ENCODE data around the gene KCNK3. TPM values are rescaled to one million over a fixed set of nuclear protein-coding genes. Genes with fewer than 3 reads are reported as not detected.

Gene KCNK3
- total and polyA plus RNA-seq, 2 donors (not counting 3 experiments of a cell fraction or from before 2014, with no cell fraction given), result not detected

DNA sequence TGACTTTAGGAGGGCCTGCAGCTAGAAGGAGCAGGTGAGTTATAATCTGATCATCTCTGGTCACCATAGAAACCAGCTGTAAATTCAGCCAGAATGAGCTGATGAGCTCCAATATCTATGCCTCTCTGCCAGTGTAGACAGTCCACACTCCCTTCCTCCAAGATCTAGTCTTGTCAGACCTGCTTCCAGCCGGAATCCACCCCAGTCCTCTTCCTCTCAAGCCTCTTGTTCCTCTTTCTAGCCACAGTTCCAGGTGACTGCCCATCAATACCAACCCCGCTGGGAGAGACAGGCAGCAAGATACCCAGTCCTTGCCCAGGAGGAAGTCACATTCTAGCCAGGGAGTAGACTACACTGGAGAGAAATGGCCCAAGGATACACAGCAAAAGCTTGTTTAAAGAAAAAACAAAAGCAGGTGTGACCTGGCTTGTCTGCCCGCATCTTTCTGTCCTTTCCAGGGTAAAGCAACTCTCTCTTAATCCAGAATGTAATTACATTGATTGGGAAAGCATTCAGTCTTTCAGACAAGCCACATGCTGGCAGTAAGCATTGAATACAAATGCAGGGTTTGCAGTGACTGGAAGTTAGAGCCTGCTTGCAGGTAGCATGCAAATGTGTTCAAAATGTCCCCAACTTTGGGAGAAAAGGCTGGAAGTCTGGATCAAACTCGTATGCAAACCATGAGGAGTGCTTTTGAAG, 62.6 kb downstream of the KCNK3 start:
- FAIRE-seq (no peak), DNase-seq (ENCODE audit: low read depth, low spot score) (no peak)
- dilution Hi-C loops (cut with MboI; ENCODE audit: extremely low pct_ligation_motif_present, low sequenced_read_pairs), result no loop called here
- H3K27ac ChIP-seq (ENCODE audit: insufficient read depth, low read depth, low read length), result no peak overlapping the region
- POLR2A ChIA-PET, result no interaction called here
- H4K20me1 ChIP-seq (replicated peaks; ENCODE audit: control insufficient read depth, extremely low read depth, insufficient read depth, low read length), result no peaks in the 10 kb centered on the region
- CTCF ChIA-PET, result interaction anchor here (1.0 to 1.4 kb wide), 2 partner anchors 24 to 149 kb away, joined by 3 to 4 read pairs; no protein-coding TSS in a partner anchor
- H2AFZ ChIP-seq (ENCODE audit: low read depth, low read length), result no peak overlapping the region
- no TSS peak for BruUV-seq (replicated peaks)
- H3K4me3 ChIP-seq (replicated peaks in 1 of 3; ENCODE audit: insufficient read depth in 1 of 3, low read depth in 1 of 3, low read length in 3 of 3), result no peak overlapping the region
- H3K9me3 ChIP-seq (replicated peaks; ENCODE audit: control insufficient read depth, insufficient read depth, low read length), result no peaks in the 10 kb centered on the region
- H3K4me2 ChIP-seq (ENCODE audit: insufficient read depth, low read length), result no peak overlapping the region
- H3K9ac ChIP-seq (replicated peaks; ENCODE audit: extremely low read depth, insufficient read depth, low read length), result no peak overlapping the region
- no peak for TF ChIP-seq EZH2 (IDR thresholded peaks at IDR 0.05; ENCODE audit: borderline replicate concordance, low read depth, low read length, severe bottlenecking)
- H3K36me3 ChIP-seq (ENCODE audit: control insufficient read depth in 2 of 2, extremely low read depth in 1 of 2, insufficient read depth in 2 of 2, low read length in 2 of 2), result no peaks in the 10 kb centered on the region
- intact Hi-C loops (cut with micrococcal nuclease), result loop anchor here (5.0 kb wide), 1 partner anchor 258 kb away; no protein-coding TSS in a partner anchor
- H3K27me3 ChIP-seq (ENCODE audit: control insufficient read depth in 2 of 2, insufficient read depth in 2 of 2, low read length in 2 of 2), result no peaks in the 10 kb centered on the region
- no peaks in the 10 kb centered on the region for H3K79me2 ChIP-seq (ENCODE audit: control insufficient read depth, insufficient read depth, low read length)
- H3K9me1 ChIP-seq (replicated peaks; ENCODE audit: control insufficient read depth, extremely low read depth, insufficient read depth, low read length), result no peaks in the 10 kb centered on the region
- peaks cover 23% of the 10 kb centered on the region for H3K4me1 ChIP-seq (ENCODE audit: control insufficient read depth, extremely low read depth, insufficient read depth, low read length)

DNA sequence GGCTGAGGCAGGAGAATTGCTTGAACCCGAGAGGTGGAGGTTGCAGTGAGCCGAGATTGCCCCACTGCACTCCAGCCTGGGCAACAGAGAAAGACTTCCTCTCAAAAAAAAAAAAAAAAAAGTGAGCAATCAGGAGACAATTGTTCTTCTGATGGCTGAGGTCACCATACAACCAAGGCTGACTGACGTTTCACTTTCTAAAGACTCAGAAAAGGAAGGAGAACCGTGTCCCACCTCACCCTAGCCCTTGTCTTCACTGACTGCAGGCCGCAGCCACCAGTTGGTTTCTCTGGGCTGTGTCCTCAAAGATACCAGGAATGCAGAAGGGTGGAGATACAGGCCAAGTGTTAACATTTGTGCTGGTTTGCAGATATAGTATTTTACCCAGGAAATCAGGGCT, 63.8 kb downstream of the KCNK3 start:
- POLR2A ChIA-PET, result no interaction called here
- peaks cover 23% of the 10 kb centered on the region for H3K4me1 ChIP-seq (ENCODE audit: control insufficient read depth, extremely low read depth, insufficient read depth, low read length)
- peak; percentile 69 for FAIRE-seq
- no peaks in the 10 kb centered on the region for H4K20me1 ChIP-seq (replicated peaks; ENCODE audit: control insufficient read depth, extremely low read depth, insufficient read depth, low read length)
- H3K36me3 ChIP-seq (ENCODE audit: control insufficient read depth in 2 of 2, extremely low read depth in 1 of 2, insufficient read depth in 2 of 2, low read length in 2 of 2), result no peaks in the 10 kb centered on the region
- H3K9me3 ChIP-seq (replicated peaks; ENCODE audit: control insufficient read depth, insufficient read depth, low read length), result no peaks in the 10 kb centered on the region
- peak overlapping the region; percentile 10 for H2AFZ ChIP-seq (ENCODE audit: low read depth, low read length)
- no peak overlapping the region for H3K9ac ChIP-seq (replicated peaks; ENCODE audit: extremely low read depth, insufficient read depth, low read length)
- TF ChIP-seq POLR2AphosphoS5 (IDR thresholded peaks at IDR 0.05; ENCODE audit: insufficient read depth, low read depth, low read length), result no peak
- no peak for TF ChIP-seq JUN (IDR thresholded peaks at IDR 0.05; ENCODE audit: borderline replicate concordance, insufficient read depth, insufficient read length, low read depth)
- TF ChIP-seq, protein P1, sequence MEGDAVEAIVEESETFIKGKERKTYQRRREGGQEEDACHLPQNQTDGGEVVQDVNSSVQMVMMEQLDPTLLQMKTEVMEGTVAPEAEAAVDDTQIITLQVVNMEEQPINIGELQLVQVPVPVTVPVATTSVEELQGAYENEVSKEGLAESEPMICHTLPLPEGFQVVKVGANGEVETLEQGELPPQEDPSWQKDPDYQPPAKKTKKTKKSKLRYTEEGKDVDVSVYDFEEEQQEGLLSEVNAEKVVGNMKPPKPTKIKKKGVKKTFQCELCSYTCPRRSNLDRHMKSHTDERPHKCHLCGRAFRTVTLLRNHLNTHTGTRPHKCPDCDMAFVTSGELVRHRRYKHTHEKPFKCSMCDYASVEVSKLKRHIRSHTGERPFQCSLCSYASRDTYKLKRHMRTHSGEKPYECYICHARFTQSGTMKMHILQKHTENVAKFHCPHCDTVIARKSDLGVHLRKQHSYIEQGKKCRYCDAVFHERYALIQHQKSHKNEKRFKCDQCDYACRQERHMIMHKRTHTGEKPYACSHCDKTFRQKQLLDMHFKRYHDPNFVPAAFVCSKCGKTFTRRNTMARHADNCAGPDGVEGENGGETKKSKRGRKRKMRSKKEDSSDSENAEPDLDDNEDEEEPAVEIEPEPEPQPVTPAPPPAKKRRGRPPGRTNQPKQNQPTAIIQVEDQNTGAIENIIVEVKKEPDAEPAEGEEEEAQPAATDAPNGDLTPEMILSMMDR (IDR thresholded peaks at IDR 0.05; ENCODE audit: extremely low read depth in 1 of 2, insufficient read depth in 1 of 2, low read depth in 1 of 2, low read length in 2 of 2), result no peak
- TF ChIP-seq, protein P2, sequence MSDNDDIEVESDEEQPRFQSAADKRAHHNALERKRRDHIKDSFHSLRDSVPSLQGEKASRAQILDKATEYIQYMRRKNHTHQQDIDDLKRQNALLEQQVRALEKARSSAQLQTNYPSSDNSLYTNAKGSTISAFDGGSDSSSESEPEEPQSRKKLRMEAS (IDR thresholded peaks at IDR 0.05; ENCODE audit: insufficient read depth, insufficient read length), result no peak
- TF ChIP-seq GATA2 (IDR thresholded peaks at IDR 0.05; ENCODE audit: insufficient read depth, insufficient read length, low read depth, low read length), result no peak
- no peak for TF ChIP-seq POLR2A (IDR thresholded peaks at IDR 0.05; ENCODE audit: low read depth, low read length)
- no peak for TF ChIP-seq MYC (IDR thresholded peaks at IDR 0.05; ENCODE audit: low read depth, low read length)
- no peak for TF ChIP-seq FOS (IDR thresholded peaks at IDR 0.05; ENCODE audit: borderline replicate concordance, insufficient read depth, low read length)
- no peak for TF ChIP-seq EZH2 (IDR thresholded peaks at IDR 0.05; ENCODE audit: borderline replicate concordance, low read depth, low read length, severe bottlenecking)
- dilution Hi-C loops (cut with MboI; ENCODE audit: extremely low pct_ligation_motif_present, low sequenced_read_pairs) (no loop called here), intact Hi-C loops (cut with micrococcal nuclease) (loop anchor here (5.0 kb wide), 1 partner anchor 259 kb away; no protein-coding TSS in a partner anchor)
- peak overlapping the region; percentile 4 for H3K27ac ChIP-seq (ENCODE audit: insufficient read depth, low read depth, low read length)
- peak; percentile 26 for DNase-seq (ENCODE audit: low read depth, low spot score)
- H3K4me2 ChIP-seq (ENCODE audit: insufficient read depth, low read length), result no peak overlapping the region
- no peaks in the 10 kb centered on the region for H3K79me2 ChIP-seq (ENCODE audit: control insufficient read depth, insufficient read depth, low read length)
- no peaks in the 10 kb centered on the region for H3K27me3 ChIP-seq (ENCODE audit: control insufficient read depth in 2 of 2, insufficient read depth in 2 of 2, low read length in 2 of 2)
- CTCF ChIA-PET, result interaction anchor here (1.4 kb wide), 1 partner anchor 150 kb away, joined by 4 read pairs; no protein-coding TSS in a partner anchor
- H3K4me3 ChIP-seq (replicated peaks in 1 of 3; ENCODE audit: insufficient read depth in 1 of 3, low read depth in 1 of 3, low read length in 3 of 3), result no peak overlapping the region
- BruUV-seq (replicated peaks), result no TSS peak
- H3K9me1 ChIP-seq (replicated peaks; ENCODE audit: control insufficient read depth, extremely low read depth, insufficient read depth, low read length), result no peaks in the 10 kb centered on the region

All from endothelial cell of umbilical vein (primary cell).